CD14-positive monocyte (primary cell): ENCODE data around the gene KCNQ1. TPM values are rescaled to one million over a fixed set of nuclear protein-coding genes. Genes with fewer than 3 reads are reported as not detected.

ENCODE experiments used
- DNase-seq, 3 donors: peaks; one replicate each; pipeline ENCODE4 v3.0.0-alpha.2; 2011 to 2022
- H2AFZ ChIP-seq: 2 replicates; pipeline ENCODE4 v1.6.0; 2012; ENCODE audit warnings: mild to moderate bottlenecking, low read depth, low read length, inconsistent platforms; ENCODE audit not compliant: insufficient read depth, poor library complexity, severe bottlenecking
- H3K27ac ChIP-seq, 2 donors: 1 replicate in 1 of 2; 2 replicates in 1 of 2; pipeline ENCODE4 v1.5.1; 2012 to 2013; ENCODE audit warnings: low read length in 2 of 2, control low read depth in 1 of 2, inconsistent platforms in 1 of 2, low read depth in 1 of 2, mild to moderate bottlenecking in 1 of 2
- H3K27me3 ChIP-seq, 2 donors: one replicate each; pipeline versions ENCODE4 v1.6.0 to v1.6.1; 2011 to 2013; ENCODE audit warnings: low read length in 2 of 2; ENCODE audit not compliant: control insufficient read depth in 2 of 2, insufficient read depth in 2 of 2
- H3K36me3 ChIP-seq, 2 donors: replicated peaks in 1 of 2; 1 replicate in 1 of 2; 2 replicates in 1 of 2; pipeline versions ENCODE4 v1.5.1 to v1.6.1; 2012 to 2013; ENCODE audit warnings: low read length in 2 of 2, control low read depth in 1 of 2, inconsistent platforms in 1 of 2, mild to moderate bottlenecking in 1 of 2; ENCODE audit not compliant: insufficient read depth in 2 of 2, control insufficient read depth in 1 of 2
- H3K4me1 ChIP-seq, 2 donors: 1 replicate in 1 of 2; 2 replicates in 1 of 2; pipeline versions ENCODE4 v1.5.1 to v1.6.1; 2012 to 2013; ENCODE audit warnings: low read length in 2 of 2, control low read depth in 1 of 2, inconsistent platforms in 1 of 2, mild to moderate bottlenecking in 1 of 2, moderate library complexity in 1 of 2; ENCODE audit not compliant: insufficient read depth in 2 of 2, control insufficient read depth in 1 of 2
- H3K4me2 ChIP-seq: replicated peaks from 2 replicates; pipeline ENCODE3; 2012; ENCODE audit warnings: low read length, moderate library complexity, mild to moderate bottlenecking; ENCODE audit not compliant: poor library complexity, severe bottlenecking; ENCODE audit errors: extremely low read depth
- H3K4me3 ChIP-seq, 3 experiments: fragments of 200-600 bp in 1 of 3; sonication (generic) in 1 of 3; replicated peaks in 1 of 3; 1 replicate in 2 of 3; 2 replicates in 1 of 3; pipeline ENCODE4 v1.5.1; 2011 to 2013; ENCODE audit warnings: low read length in 3 of 3, mild to moderate bottlenecking in 3 of 3, control low read depth in 2 of 3, low read depth in 2 of 3, inconsistent platforms in 1 of 3, moderate library complexity in 1 of 3
- H3K79me2 ChIP-seq: 2 replicates; pipeline ENCODE4 v1.6.0; 2012; ENCODE audit warnings: mild to moderate bottlenecking, control low read depth, inconsistent platforms, low read length, moderate library complexity; ENCODE audit not compliant: insufficient read depth
- H3K9ac ChIP-seq: 2 replicates; pipeline ENCODE4 v1.6.0; 2017; ENCODE audit warnings: low read length, mild to moderate bottlenecking; ENCODE audit not compliant: insufficient read depth, poor library complexity, severe bottlenecking
- H3K9me3 ChIP-seq, 2 donors: replicated peaks in 1 of 2; 1 replicate in 1 of 2; 2 replicates in 1 of 2; pipeline versions ENCODE4 v1.5.1 to v1.6.1; 2012 to 2013; ENCODE audit warnings: low read length in 2 of 2, control low read depth in 1 of 2; ENCODE audit not compliant: control insufficient read depth in 1 of 2, insufficient read depth in 1 of 2
- H4K20me1 ChIP-seq: 2 replicates; pipeline ENCODE4 v1.6.0; 2012; ENCODE audit warnings: mild to moderate bottlenecking, low read length, control low read depth, moderate library complexity; ENCODE audit not compliant: insufficient read depth
- H3K27ac Mint-ChIP-seq, 7 donors: one replicate each; pipeline ENCODE4 v1.8.0; 2020; ENCODE audit warnings: mild to moderate bottlenecking in 7 of 7, mixed read lengths in 7 of 7, moderate library complexity in 6 of 7, inconsistent platforms in 2 of 7
- H3K27me3 Mint-ChIP-seq, 3 donors: one replicate each; pipeline ENCODE4 v1.8.0; 2021 to 2022; ENCODE audit warnings: low read depth in 3 of 3, mild to moderate bottlenecking in 3 of 3, mixed read lengths in 3 of 3, moderate library complexity in 3 of 3, inconsistent platforms in 1 of 3
- H3K36me3 Mint-ChIP-seq, 2 donors: one replicate each; pipeline ENCODE4 v1.8.0; 2020; ENCODE audit warnings: mixed read lengths in 2 of 2, inconsistent platforms in 1 of 2, mild to moderate bottlenecking in 1 of 2
- H3K4me1 Mint-ChIP-seq: one replicate; pipeline ENCODE4 v1.8.0; 2020; ENCODE audit warnings: mild to moderate bottlenecking, mixed read lengths
- H3K4me3 Mint-ChIP-seq, 2 donors: one replicate each; pipeline ENCODE4 v1.8.0; 2020; ENCODE audit warnings: mild to moderate bottlenecking in 2 of 2, mixed read lengths in 2 of 2, moderate library complexity in 1 of 2
- H3K9me3 Mint-ChIP-seq, 7 donors: one replicate each; pipeline ENCODE4 v1.8.0; 2020 to 2022; ENCODE audit warnings: mixed read lengths in 7 of 7, mild to moderate bottlenecking in 6 of 7, moderate library complexity in 6 of 7, inconsistent platforms in 2 of 7
- WGBS: methylation state at CpG from one replicate; pipeline ENCODE4 v1.1.5; 2013; ENCODE audit warnings: missing lambda C conversion rate; ENCODE audit not compliant: insufficient coverage; 5-methylcytosine and 5-hydroxymethylcytosine counted together
- intact Hi-C, 2 donors: fragments of 100-400 bp; cut with micrococcal nuclease; formaldehyde crosslinking; loops; one replicate each; pipeline versions ENCODE4 v1.15.0 to v1.15.1; 2023
- polyA plus RNA-seq, 3 donors: library from polyadenylated mRNA; depleted of rRNA in 1 of 3; unstranded in 2 of 3; stranded (reverse) in 1 of 3; fragments of 300-500 nt in 2 of 3; fragments of >200 nt in 1 of 3; fragmentation: Illumina TruSeq in 2 of 3; gene quantifications; 1 replicate in 2 of 3; 2 replicates in 1 of 3; pipeline ENCODE4 v1.2.3, GENCODE V29; 2012 to 2021
- TF ChIP-seq, protein P1 (sequence below): fragments of 200-600 bp; IDR thresholded peaks from one replicate; pipeline ENCODE4 v1.8.0; 2022; ENCODE audit warnings: antibody characterized with exemption, mild to moderate bottlenecking

Gene KCNQ1
- polyA plus RNA-seq, 3 donors: 14.9 to 31.8 (median 21.6) TPM

DNA sequence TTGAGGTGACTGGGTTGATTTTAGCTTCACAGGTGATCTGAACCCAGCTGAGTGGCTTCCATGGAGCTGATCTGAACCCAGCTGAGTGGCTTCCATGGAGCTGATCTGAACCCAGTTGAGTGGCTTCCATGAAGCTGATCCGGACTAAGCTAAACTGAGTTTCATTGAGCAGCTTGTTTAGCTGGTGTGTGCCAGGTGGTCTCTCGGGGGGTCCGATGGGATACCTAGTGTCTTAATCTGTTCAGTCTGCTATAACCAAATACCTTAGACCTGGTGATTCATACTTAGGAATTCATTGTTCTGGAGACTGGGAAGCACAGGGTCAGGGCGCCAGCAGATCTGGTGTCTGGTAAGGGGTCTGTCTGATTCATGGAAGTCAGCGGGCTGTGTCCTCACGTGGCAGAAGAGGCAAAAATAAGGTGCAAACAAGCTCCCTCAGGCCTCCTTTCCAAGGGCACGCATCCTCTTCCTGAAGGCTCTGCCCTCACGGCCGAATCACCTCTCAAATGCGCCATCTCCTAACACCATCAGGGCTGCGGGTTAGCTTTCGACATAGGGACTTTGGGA is 307.5 kb downstream of the KCNQ1 start:
- TF ChIP-seq, protein P1, sequence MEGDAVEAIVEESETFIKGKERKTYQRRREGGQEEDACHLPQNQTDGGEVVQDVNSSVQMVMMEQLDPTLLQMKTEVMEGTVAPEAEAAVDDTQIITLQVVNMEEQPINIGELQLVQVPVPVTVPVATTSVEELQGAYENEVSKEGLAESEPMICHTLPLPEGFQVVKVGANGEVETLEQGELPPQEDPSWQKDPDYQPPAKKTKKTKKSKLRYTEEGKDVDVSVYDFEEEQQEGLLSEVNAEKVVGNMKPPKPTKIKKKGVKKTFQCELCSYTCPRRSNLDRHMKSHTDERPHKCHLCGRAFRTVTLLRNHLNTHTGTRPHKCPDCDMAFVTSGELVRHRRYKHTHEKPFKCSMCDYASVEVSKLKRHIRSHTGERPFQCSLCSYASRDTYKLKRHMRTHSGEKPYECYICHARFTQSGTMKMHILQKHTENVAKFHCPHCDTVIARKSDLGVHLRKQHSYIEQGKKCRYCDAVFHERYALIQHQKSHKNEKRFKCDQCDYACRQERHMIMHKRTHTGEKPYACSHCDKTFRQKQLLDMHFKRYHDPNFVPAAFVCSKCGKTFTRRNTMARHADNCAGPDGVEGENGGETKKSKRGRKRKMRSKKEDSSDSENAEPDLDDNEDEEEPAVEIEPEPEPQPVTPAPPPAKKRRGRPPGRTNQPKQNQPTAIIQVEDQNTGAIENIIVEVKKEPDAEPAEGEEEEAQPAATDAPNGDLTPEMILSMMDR: no peak
- Histone ChIP-seq H3K4me2 (no peak overlapping the region), H3K27me3 (no peaks in the 10 kb centered on the region), H3K79me2 (no peaks in the 10 kb centered on the region), H3K9ac (no peak overlapping the region), H3K4me3 (no peak overlapping the region), H3K9me3 (peaks cover 10 to 16% of the 10 kb centered on the region in 2 donors), H3K27ac (no peak overlapping the region), H4K20me1 (peaks cover 77% of the 10 kb centered on the region), H3K4me1 (no peaks in the 10 kb centered on the region), H3K36me3 (peaks cover 0 to 4% of the 10 kb centered on the region in 2 donors), H2AFZ (no peak overlapping the region)
- Mint-ChIP-seq H3K9me3 (peaks cover 9 to 27% (median 15%) of the 10 kb centered on the region in 7 donors), H3K36me3 (peaks cover 9 to 11% of the 10 kb centered on the region in 2 donors), H3K27me3 (peaks cover 2 to 6% (median 3%) of the 10 kb centered on the region in 3 donors), H3K27ac (peak overlapping the region in 1 of 7 donors; percentile 73), H3K4me1 (no peaks in the 10 kb centered on the region), H3K4me3 (no peak overlapping the region)
- WGBS: 95% methylated on average over 12 of the region's 12 CpGs
- DNase-seq: no peak
- intact Hi-C loops: no loop called here

DNA sequence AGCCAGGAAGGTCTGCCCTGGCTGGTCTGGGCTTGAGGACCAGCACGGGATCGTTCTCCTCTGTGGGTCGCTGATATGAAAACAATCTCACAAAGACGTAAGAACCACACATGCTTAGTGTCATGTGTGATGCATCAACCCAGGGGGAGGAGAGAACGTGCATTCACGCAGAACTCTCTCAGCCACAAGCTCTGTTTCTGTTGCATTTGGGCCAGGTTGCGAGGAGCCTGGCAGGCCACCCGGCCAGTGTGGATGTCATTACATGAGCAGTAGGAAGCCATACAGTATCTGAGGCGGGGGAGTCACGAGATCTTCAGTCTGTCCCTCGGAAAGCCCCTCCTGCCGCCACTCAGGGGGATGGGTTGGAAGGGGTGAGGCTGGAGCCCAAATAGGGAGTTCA is 308.1 kb downstream of the KCNQ1 start:
- peaks cover 9 to 29% (median 15%) of the 10 kb centered on the region in 7 donors for H3K9me3 Mint-ChIP-seq
- Histone ChIP-seq H3K36me3 (no peaks in the 10 kb centered on the region), H3K27me3 (no peaks in the 10 kb centered on the region), H3K4me1 (no peaks in the 10 kb centered on the region), H3K9ac (no peak overlapping the region), H3K4me2 (no peak overlapping the region), H3K9me3 (peaks cover 10 to 16% of the 10 kb centered on the region in 2 donors), H4K20me1 (peaks cover 72% of the 10 kb centered on the region), H3K27ac (no peak overlapping the region), H3K79me2 (no peaks in the 10 kb centered on the region), H3K4me3 (no peak overlapping the region), H2AFZ (no peak overlapping the region)
- DNase-seq: no peak
- peak overlapping the region in 1 of 7 donors; percentile 33 for H3K27ac Mint-ChIP-seq
- TF ChIP-seq, protein P1: no peak
- intact Hi-C loops: no loop called here
- no peak overlapping the region for H3K4me3 Mint-ChIP-seq
- H3K27me3 Mint-ChIP-seq: peaks cover 2 to 3% (median 3%) of the 10 kb centered on the region in 3 donors
- H3K4me1 Mint-ChIP-seq: no peaks in the 10 kb centered on the region
- H3K36me3 Mint-ChIP-seq: peaks cover 8 to 9% of the 10 kb centered on the region in 2 donors
- WGBS: 98% methylated on average over 6 of the region's 12 CpGs
